HCT116 (cell line): ENCODE data around the gene DPP10. TPM values are rescaled to one million over a fixed set of nuclear protein-coding genes. Genes with fewer than 3 reads are reported as not detected.

Experiments
- ATAC-seq: fragments of 200-7000 bp; cut with Tn5 transposase; 2 replicates; pipeline ENCODE4 v1.9.1; 2020; ENCODE audit warnings: mild to moderate bottlenecking, moderate library complexity
- BruUV-seq: library from RNA; stranded (reverse); fragments of 400-500 nt; replicated peaks from 2 replicates; lab custom pipeline; 2021; lab: Mats Ljungman, UMichigan
- CTCF ChIA-PET: fragments of 300-600 bp; sonication (Branson Sonifier 250); formaldehyde crosslinking; loops from one replicate; lab custom pipeline; 2021; ENCODE audit warnings: antibody characterized with exemption; lab: Charles Lee
- POLR2A ChIA-PET: fragments of 300-600, 350-600 bp; sonication (Branson Sonifier 250); formaldehyde crosslinking; loops from one replicate; lab custom pipeline; 2021; ENCODE audit warnings: antibody characterized with exemption; lab: Charles Lee
- RAD21 ChIA-PET, 2 experiments: fragments of 300-600 bp; sonication (Branson Sonifier 250); formaldehyde crosslinking; loops; one replicate each; lab custom pipeline; 2023; ENCODE audit warnings: low total read pairs in 2 of 2; ENCODE audit not compliant: uncharacterized antibody in 2 of 2, unreplicated experiment in 2 of 2, low non-redundant PET in 1 of 2; lab: Charles Lee
- DNase-seq: peaks from one replicate; pipeline ENCODE4 v3.0.0-alpha.2; 2010; ENCODE audit warnings: low read depth, low spot score
- H2AFZ ChIP-seq: fragments of 200-600 bp; shearing (Covaris generic), sonication (generic); 2 replicates; pipeline ENCODE4 v1.6.1; 2017; ENCODE audit warnings: low read depth, mixed run types, mixed read lengths, antibody characterized with exemption, low read length; ENCODE audit not compliant: poor library complexity, severe bottlenecking
- H3K27ac ChIP-seq: 2 replicates; pipeline ENCODE4 v1.5.1; 2012; ENCODE audit warnings: low read depth, low read length
- H3K27me3 ChIP-seq: fragments of 200-600 bp; sonication (generic); 2 replicates; pipeline ENCODE4 v1.6.1; 2016; ENCODE audit warnings: mixed run types, low read length, mixed read lengths; ENCODE audit not compliant: insufficient read depth
- H3K36me3 ChIP-seq, 2 experiments: fragments of 200-500 bp in 1 of 2; fragments of 200-600 bp in 1 of 2; sonication (Bioruptor generic) in 1 of 2; sonication (generic) in 1 of 2; 2 replicates each; pipeline versions ENCODE4 v1.5.1 to v1.6.1; 2014 to 2016; ENCODE audit warnings: low read length in 2 of 2, inconsistent platforms in 1 of 2, mixed read lengths in 1 of 2, mixed run types in 1 of 2; ENCODE audit not compliant: insufficient read depth in 2 of 2, control insufficient read depth in 1 of 2
- H3K4me1 ChIP-seq, 2 experiments: fragments of 200-600 bp in 1 of 2; sonication (generic) in 1 of 2; 2 replicates each; pipeline versions ENCODE4 v1.5.1 to v1.6.1; 2012 to 2017; ENCODE audit warnings: low read length in 2 of 2, inconsistent platforms in 1 of 2, mild to moderate bottlenecking in 1 of 2, mixed read lengths in 1 of 2, mixed run types in 1 of 2, moderate library complexity in 1 of 2; ENCODE audit not compliant: insufficient read depth in 2 of 2, control insufficient read depth in 1 of 2
- H3K4me2 ChIP-seq: fragments of 200-600 bp; sonication (generic); 2 replicates; pipeline ENCODE4 v1.6.1; 2017; ENCODE audit warnings: mixed run types, low read length, mixed read lengths
- H3K4me3 ChIP-seq, 2 experiments: fragments of 200-600 bp in 1 of 2; sonication (generic) in 1 of 2; replicated peaks in 1 of 2; 2 replicates each; pipeline ENCODE4 v1.5.1; 2011 to 2016; ENCODE audit warnings: low read length in 2 of 2, control low read depth in 1 of 2, low read depth in 1 of 2, mild to moderate bottlenecking in 1 of 2, mixed read lengths in 1 of 2, mixed run types in 1 of 2
- H3K79me2 ChIP-seq: fragments of 200-600 bp; sonication (generic); 2 replicates; pipeline ENCODE4 v1.6.1; 2017; ENCODE audit warnings: mild to moderate bottlenecking, mixed run types, low read length, moderate library complexity, mixed read lengths; ENCODE audit not compliant: insufficient read depth
- H3K9ac ChIP-seq: fragments of 200-600 bp; sonication (generic); 2 replicates; pipeline ENCODE4 v1.6.1; 2016; ENCODE audit warnings: low read length, mixed read lengths
- H3K9me2 ChIP-seq: fragments of 200-600 bp; sonication (generic), shearing (Covaris generic); 2 replicates; pipeline ENCODE4 v1.6.1; 2017; ENCODE audit warnings: mixed run types, mild to moderate bottlenecking, moderate library complexity; ENCODE audit not compliant: insufficient read depth
- H3K9me3 ChIP-seq, 2 experiments: fragments of 200-500 bp in 1 of 2; fragments of 200-600 bp in 1 of 2; sonication (Bioruptor generic) in 1 of 2; sonication (generic) in 1 of 2; 2 replicates each; pipeline ENCODE4 v1.6.1; 2014 to 2017; ENCODE audit warnings: low read length in 2 of 2, mixed read lengths in 2 of 2, inconsistent platforms in 1 of 2, low read depth in 1 of 2, mild to moderate bottlenecking in 1 of 2, mixed run types in 1 of 2, moderate library complexity in 1 of 2; ENCODE audit not compliant: control insufficient read depth in 1 of 2, insufficient read depth in 1 of 2
- H4K20me1 ChIP-seq: fragments of 200-600 bp; sonication (generic), shearing (Covaris generic); 2 replicates; pipeline ENCODE4 v1.6.1; 2017; ENCODE audit warnings: mixed run types, mild to moderate bottlenecking, moderate library complexity; ENCODE audit not compliant: insufficient read depth
- CBX3 ChIP-seq: IDR thresholded peaks from 2 replicates; pipeline ENCODE4 v1.6.1; 2012; ENCODE audit warnings: low read depth
- CEBPB ChIP-seq: IDR thresholded peaks from 2 replicates; pipeline ENCODE4 v1.6.1; 2012; ENCODE audit warnings: low read depth
- CTCF ChIP-seq, 3 experiments: fragments of 200-600 bp in 1 of 3; sonication (generic) in 1 of 3; IDR thresholded peaks in 2 of 3; conservative IDR thresholded peaks in 1 of 3; 2 replicates each; pipeline ENCODE4 v1.5.1; 2012 to 2017; ENCODE audit warnings: low read depth in 2 of 3, low read length in 2 of 3, antibody characterized with exemption in 1 of 3, borderline replicate concordance in 1 of 3, control low read depth in 1 of 3, mild to moderate bottlenecking in 1 of 3, mixed read lengths in 1 of 3, mixed run types in 1 of 3, moderate library complexity in 1 of 3; ENCODE audit not compliant: insufficient read depth in 1 of 3
- ELF1 ChIP-seq: IDR thresholded peaks from 2 replicates; pipeline ENCODE4 v1.6.1; 2012; ENCODE audit warnings: low read depth, borderline replicate concordance
- EZH2 ChIP-seq: fragments of 200-600 bp; sonication (generic); IDR thresholded peaks from 2 replicates; pipeline ENCODE4 v1.6.1; 2017; ENCODE audit warnings: antibody characterized with exemption, mixed run types
- EZH2phosphoT487 ChIP-seq: fragments of 200-600 bp; IDR thresholded peaks from 2 replicates; pipeline ENCODE4 v1.6.1; 2018; ENCODE audit warnings: antibody characterized with exemption, borderline replicate concordance
- FOSL1 ChIP-seq: IDR thresholded peaks from 2 replicates; pipeline ENCODE4 v1.6.1; 2012; ENCODE audit warnings: low read depth
- JUND ChIP-seq: IDR thresholded peaks from 2 replicates; pipeline ENCODE4 v1.6.1; 2012
- MAX ChIP-seq: IDR thresholded peaks from 2 replicates; pipeline ENCODE4 v1.6.1; 2012
- POLR2AphosphoS5 ChIP-seq: IDR thresholded peaks from 2 replicates; pipeline ENCODE4 v1.6.1; 2011; ENCODE audit warnings: mild to moderate bottlenecking, low read depth, low read length, moderate library complexity
- RAD21 ChIP-seq: IDR thresholded peaks from 2 replicates; pipeline ENCODE4 v1.6.1; 2012; ENCODE audit warnings: low read depth, mild to moderate bottlenecking
- REST ChIP-seq: IDR thresholded peaks from 2 replicates; pipeline ENCODE4 v1.6.1; 2012; ENCODE audit warnings: low read depth
- SIN3A ChIP-seq: IDR thresholded peaks from 2 replicates; pipeline ENCODE4 v1.6.1; 2012; ENCODE audit warnings: low read depth
- SP1 ChIP-seq: IDR thresholded peaks from 2 replicates; pipeline ENCODE4 v1.6.1; 2012; ENCODE audit warnings: low read depth
- YY1 ChIP-seq: IDR thresholded peaks from 2 replicates; pipeline ENCODE4 v1.6.1; 2011; ENCODE audit warnings: low read length, low read depth, moderate library complexity, mild to moderate bottlenecking; ENCODE audit not compliant: insufficient replicate concordance; ENCODE audit errors: extremely low read depth
- ZBTB33 ChIP-seq: IDR thresholded peaks from 2 replicates; pipeline ENCODE4 v1.6.1; 2011; ENCODE audit warnings: mild to moderate bottlenecking, low read length, moderate library complexity; ENCODE audit not compliant: insufficient replicate concordance; ENCODE audit errors: extremely low read depth
- ZFX ChIP-seq: fragments of 450-650 bp; IDR thresholded peaks from 2 replicates; pipeline ENCODE4 v1.6.1; 2017
- ZNF274 ChIP-seq: fragments of 200-500 bp; sonication (Bioruptor generic); IDR thresholded peaks from 2 replicates; pipeline ENCODE4 v1.6.1; 2014; ENCODE audit warnings: mild to moderate bottlenecking, low read depth, low read length, inconsistent platforms
- intact Hi-C: fragments of 100-400 bp; cut with micrococcal nuclease; formaldehyde crosslinking; loops from 2 replicates; pipeline ENCODE4 v1.10.0; 2022
- total RNA-seq: library from RNA; stranded (reverse); gene quantifications from one replicate; pipeline ENCODE4 v1.2.1, GENCODE V29; 2021; ENCODE audit not compliant: unreplicated experiment

The DPP10 gene
- total RNA-seq, 1 experiment from 2014 or later: not detected

GRCh38 chr2:115248066-115248465 lies 805.6 kb downstream of the DPP10 start:
- H3K36me3 ChIP-seq: no peaks in the 10 kb centered on the region
- BruUV-seq: no TSS peak
- ChIA-PET RAD21 (no interaction called here), POLR2A (no interaction called here), CTCF (no interaction called here)
- TF ChIP-seq ZFX (no peak), JUND (no peak), ZBTB33 (no peak), EZH2phosphoT487 (no peak), CTCF (IDR thresholded peaks at IDR 0.05 in 2 of 3, conservative IDR thresholded peaks at IDR 0.05 in 1 of 3; ENCODE audit: borderline replicate concordance in 1 of 3, insufficient read depth in 1 of 3, low read depth in 2 of 3, low read length in 2 of 3) (no peak), ELF1 (no peak), POLR2AphosphoS5 (no peak), FOSL1 (no peak), SIN3A (no peak), SP1 (no peak), CEBPB (no peak), RAD21 (no peak), CBX3 (no peak), REST (no peak), YY1 (no peak), MAX (no peak), ZNF274 (no peak), EZH2 (no peak)
- no peak overlapping the region for H2AFZ ChIP-seq
- H3K4me2 ChIP-seq: no peak overlapping the region
- no peaks in the 10 kb centered on the region for H3K9me2 ChIP-seq
- DNase-seq: no peak
- peaks cover 13 to 25% of the 10 kb centered on the region in 2 experiments for H3K9me3 ChIP-seq
- no peak overlapping the region for H3K4me3 ChIP-seq
- intact Hi-C loops: no loop called here
- no peaks in the 10 kb centered on the region for H3K4me1 ChIP-seq
- H3K27me3 ChIP-seq: no peaks in the 10 kb centered on the region
- ATAC-seq: no peak
- no peaks in the 10 kb centered on the region for H3K79me2 ChIP-seq
- H4K20me1 ChIP-seq: no peaks in the 10 kb centered on the region
- H3K9ac ChIP-seq: no peak overlapping the region
- no peak overlapping the region for H3K27ac ChIP-seq
